KOPT-K1 (cell line): ENCODE measurements around the gene NAA80.

Experiments
- H3K27ac ChIP-seq: fragments of 200-600 bp; sonication (generic); 2 replicates; pipeline ENCODE4 v1.5.1; 2016; ENCODE audit warnings: antibody characterized with exemption, mild to moderate bottlenecking, low read depth, low read length; ENCODE audit not compliant: poor library complexity, severe bottlenecking
- H3K36me3 ChIP-seq: fragments of 200-600 bp; sonication (generic); 2 replicates; pipeline ENCODE4 v1.5.1; 2017; ENCODE audit warnings: antibody characterized with exemption, mild to moderate bottlenecking, low read length, moderate library complexity; ENCODE audit not compliant: insufficient read depth
- H3K9me3 ChIP-seq: fragments of 200-600 bp; sonication (generic); 2 replicates; pipeline ENCODE4 v1.5.1; 2017; ENCODE audit warnings: antibody characterized with exemption, low read length, mild to moderate bottlenecking; ENCODE audit not compliant: insufficient read depth, poor library complexity, severe bottlenecking

The NAA80 gene

GRCh38 chr3:50336452-50337174 is 37.4 kb upstream of the NAA80 start:
- Histone ChIP-seq H3K27ac (peak overlapping the region; percentile 89), H3K9me3 (no peaks in the 10 kb centered on the region), H3K36me3 (peaks cover 38% of the 10 kb centered on the region)

- Histone ChIP-seq H3K9me3 (no peaks in the 10 kb centered on the region), H3K36me3 (peaks cover 60% of the 10 kb centered on the region), H3K27ac (no peak overlapping the region)
Observed at GRCh38 chr3:50334339-50335075, 35.3 kb upstream of the NAA80 start.

- Histone ChIP-seq H3K36me3 (peaks cover 64% of the 10 kb centered on the region), H3K27ac (no peak overlapping the region), H3K9me3 (no peaks in the 10 kb centered on the region)
Observed at GRCh38 chr3:50333744-50334328, 34.6 kb upstream of the NAA80 start.

- Histone ChIP-seq H3K9me3 (no peaks in the 10 kb centered on the region), H3K36me3 (peaks cover 64% of the 10 kb centered on the region), H3K27ac (no peak overlapping the region)
Observed at GRCh38 chr3:50331364-50331907, 32.2 kb upstream of the NAA80 start.

- no peak overlapping the region for H3K27ac ChIP-seq
- H3K9me3 ChIP-seq = no peaks in the 10 kb centered on the region
- peaks cover 68% of the 10 kb centered on the region for H3K36me3 ChIP-seq
Observed at GRCh38 chr3:50330330-50330729, 31.1 kb upstream of the NAA80 start.

GRCh38 chr3:50327943-50328691 is 28.9 kb upstream of the NAA80 start, which contains the start of gene TUSC2:
Gene TUSC2, minus strand, starts transcription at chr3:50328223. Its CDS starts 124 bp downstream, at chr3:50328099.
- H3K9me3 ChIP-seq = no peaks in the 10 kb centered on the region
- peak within 1 kb of the TSS; percentile 59 for H3K27ac ChIP-seq
- peaks cover 71% of the 10 kb centered on the region for H3K36me3 ChIP-seq

- Histone ChIP-seq H3K27ac (peak overlapping the region; percentile 59), H3K36me3 (peaks cover 61% of the 10 kb centered on the region), H3K9me3 (no peaks in the 10 kb centered on the region)
Observed at GRCh38 chr3:50327129-50327528, 27.9 kb upstream of the NAA80 start.

GRCh38 chr3:50326182-50326541 is 27.0 kb upstream of the NAA80 start:
- Histone ChIP-seq H3K27ac (no peak overlapping the region), H3K9me3 (no peaks in the 10 kb centered on the region), H3K36me3 (peaks cover 51% of the 10 kb centered on the region)

- Histone ChIP-seq H3K27ac (no peak overlapping the region), H3K36me3 (peaks cover 46% of the 10 kb centered on the region), H3K9me3 (no peaks in the 10 kb centered on the region)
Observed at GRCh38 chr3:50325497-50326181, 26.4 kb upstream of the NAA80 start.

GRCh38 chr3:50325113-50325480 is 25.9 kb upstream of the NAA80 start:
- H3K27ac ChIP-seq = no peak overlapping the region
- H3K9me3 ChIP-seq = no peaks in the 10 kb centered on the region
- peaks cover 41% of the 10 kb centered on the region for H3K36me3 ChIP-seq

GRCh38 chr3:50324351-50325112 is 25.3 kb upstream of the NAA80 start:
- H3K27ac ChIP-seq = no peak overlapping the region
- no peaks in the 10 kb centered on the region for H3K9me3 ChIP-seq
- H3K36me3 ChIP-seq = peaks cover 37% of the 10 kb centered on the region

GRCh38 chr3:50323614-50324199 is 24.5 kb upstream of the NAA80 start:
- no peaks in the 10 kb centered on the region for H3K9me3 ChIP-seq
- H3K36me3 ChIP-seq = peaks cover 41% of the 10 kb centered on the region
- H3K27ac ChIP-seq = no peak overlapping the region

- Histone ChIP-seq H3K27ac (no peak overlapping the region), H3K9me3 (no peaks in the 10 kb centered on the region), H3K36me3 (peaks cover 47% of the 10 kb centered on the region)
Observed at GRCh38 chr3:50323092-50323600, 23.9 kb upstream of the NAA80 start.
